H9 (cell line): Measurements from ENCODE around the gene ALX4. TPM values are rescaled to one million over a fixed set of nuclear protein-coding genes. Genes with fewer than 3 reads are reported as not detected.

Source experiments
- DNase-seq: peaks from one replicate; pipeline ENCODE4 v3.0.0-alpha.2; 2017
- H2AFZ ChIP-seq: one replicate; pipeline ENCODE4 v1.6.1; 2013; ENCODE audit warnings: mild to moderate bottlenecking, low read length, control low read depth, moderate library complexity
- H2AK5ac ChIP-seq: 2 replicates; pipeline ENCODE4 v1.6.1; 2013; ENCODE audit warnings: low read length, control low read depth, mixed read lengths; ENCODE audit not compliant: insufficient read length
- H2BK120ac ChIP-seq: one replicate; pipeline ENCODE4 v1.6.1; 2013; ENCODE audit warnings: low read depth, mild to moderate bottlenecking, low read length, control low read depth, inconsistent platforms; ENCODE audit not compliant: poor library complexity, severe bottlenecking
- H2BK12ac ChIP-seq: 2 replicates; pipeline ENCODE4 v1.6.1; 2013; ENCODE audit warnings: low read length, control low read depth, mixed read lengths, low read depth; ENCODE audit not compliant: insufficient read length
- H2BK15ac ChIP-seq: 2 replicates; pipeline ENCODE4 v1.6.1; 2013; ENCODE audit warnings: low read depth, low read length, control low read depth
- H2BK20ac ChIP-seq: one replicate; pipeline ENCODE4 v1.6.1; 2013; ENCODE audit warnings: low read depth, mild to moderate bottlenecking, low read length, control low read depth, inconsistent platforms; ENCODE audit not compliant: poor library complexity, severe bottlenecking
- H2BK5ac ChIP-seq: 2 replicates; pipeline ENCODE4 v1.6.1; 2013; ENCODE audit warnings: low read length, control low read depth, mixed read lengths; ENCODE audit not compliant: insufficient read length
- H3K14ac ChIP-seq: 2 replicates; pipeline ENCODE4 v1.6.1; 2013; ENCODE audit warnings: low read length, control low read depth; ENCODE audit not compliant: insufficient read depth
- H3K18ac ChIP-seq: 2 replicates; pipeline ENCODE4 v1.6.1; 2013; ENCODE audit warnings: low read depth, mild to moderate bottlenecking, mixed read lengths, low read length, control low read depth; ENCODE audit not compliant: insufficient read length
- H3K23ac ChIP-seq: 2 replicates; pipeline ENCODE4 v1.6.1; 2013; ENCODE audit warnings: low read length, control low read depth, mixed read lengths, low read depth; ENCODE audit not compliant: insufficient read length
- H3K23me2 ChIP-seq: 2 replicates; pipeline ENCODE4 v1.6.1; 2013; ENCODE audit warnings: low read depth, mild to moderate bottlenecking, mixed read lengths, low read length, control low read depth; ENCODE audit not compliant: insufficient read length, poor library complexity, severe bottlenecking
- H3K27ac ChIP-seq: 2 replicates; pipeline ENCODE4 v1.5.1; 2013; ENCODE audit warnings: low read length, control low read depth, mixed read lengths, low read depth; ENCODE audit not compliant: insufficient read length
- H3K27me3 ChIP-seq: 2 replicates; pipeline ENCODE4 v1.6.1; 2013; ENCODE audit warnings: low read length, control low read depth, inconsistent platforms; ENCODE audit not compliant: insufficient read depth
- H3K4ac ChIP-seq: 2 replicates; pipeline ENCODE4 v1.6.1; 2013; ENCODE audit warnings: low read depth, mild to moderate bottlenecking, control low read depth, inconsistent platforms, low read length, moderate library complexity
- H3K4me1 ChIP-seq: 2 replicates; pipeline ENCODE4 v1.6.1; 2013; ENCODE audit warnings: low read length, control low read depth, inconsistent platforms; ENCODE audit not compliant: insufficient read depth
- H3K4me2 ChIP-seq: 2 replicates; pipeline ENCODE4 v1.6.1; 2013; ENCODE audit warnings: low read length, control low read depth, mixed read lengths; ENCODE audit not compliant: insufficient read length, insufficient read depth
- H3K56ac ChIP-seq: 2 replicates; pipeline ENCODE4 v1.6.1; 2013; ENCODE audit warnings: low read depth, mild to moderate bottlenecking, mixed read lengths, low read length, control low read depth; ENCODE audit not compliant: insufficient read length
- H3K79me1 ChIP-seq: 2 replicates; pipeline ENCODE4 v1.6.1; 2013; ENCODE audit warnings: low read depth, mild to moderate bottlenecking, moderate library complexity, low read length, control low read depth, inconsistent platforms; ENCODE audit not compliant: insufficient read depth, poor library complexity, severe bottlenecking
- H3K79me2 ChIP-seq: 2 replicates; pipeline ENCODE4 v1.6.1; 2013; ENCODE audit warnings: low read length, control low read depth, inconsistent platforms; ENCODE audit not compliant: insufficient read depth
- H3K9ac ChIP-seq: 2 replicates; pipeline ENCODE4 v1.6.1; 2013; ENCODE audit warnings: low read length, control low read depth, mixed read lengths; ENCODE audit not compliant: insufficient read length; ENCODE audit errors: extremely low read depth
- H3K9me3 ChIP-seq: one replicate; pipeline ENCODE4 v1.6.1; 2013; ENCODE audit warnings: low read depth, low read length, inconsistent platforms; ENCODE audit not compliant: control insufficient read depth
- H3T11ph ChIP-seq: one replicate; pipeline ENCODE4 v1.6.1; 2013; ENCODE audit warnings: mild to moderate bottlenecking, low read length, control low read depth, inconsistent platforms
- H4K20me1 ChIP-seq: one replicate; pipeline ENCODE4 v1.6.1; 2013; ENCODE audit not compliant: control insufficient read depth, insufficient read length, insufficient read depth
- H4K5ac ChIP-seq: 2 replicates; pipeline ENCODE4 v1.6.1; 2013; ENCODE audit warnings: low read depth, mild to moderate bottlenecking, mixed read lengths, low read length, control low read depth; ENCODE audit not compliant: insufficient read length
- H4K8ac ChIP-seq: replicated peaks from 2 replicates; pipeline ENCODE4 v1.6.1; 2013; ENCODE audit warnings: low read length, control low read depth, mixed read lengths, low read depth; ENCODE audit not compliant: insufficient read length
- H4K91ac ChIP-seq: 2 replicates; pipeline ENCODE4 v1.6.1; 2013; ENCODE audit warnings: low read depth, mild to moderate bottlenecking, moderate library complexity, mixed read lengths, low read length, control low read depth; ENCODE audit not compliant: insufficient read length
- H3K27ac Mint-ChIP-seq, 3 experiments: 2 replicates in 2 of 3; 3 replicates in 1 of 3; pipeline ENCODE4 v1.8.0; 2020 to 2021; ENCODE audit warnings: mixed read lengths in 3 of 3, mild to moderate bottlenecking in 1 of 3, moderate library complexity in 1 of 3
- H3K27me3 Mint-ChIP-seq: 2 replicates; pipeline ENCODE4 v1.8.0; 2021; ENCODE audit warnings: low read depth, mild to moderate bottlenecking, moderate library complexity, mixed read lengths
- H3K36me3 Mint-ChIP-seq, 3 experiments: 2 replicates in 2 of 3; 3 replicates in 1 of 3; pipeline ENCODE4 v1.8.0; 2020 to 2021; ENCODE audit warnings: low read depth in 3 of 3, mixed read lengths in 3 of 3; ENCODE audit not compliant: insufficient read depth in 1 of 3
- H3K4me1 Mint-ChIP-seq, 2 experiments: 2 replicates each; pipeline ENCODE4 v1.8.0; 2020; ENCODE audit warnings: mixed read lengths in 2 of 2
- H3K4me3 Mint-ChIP-seq, 2 experiments: 2 replicates in 1 of 2; 3 replicates in 1 of 2; pipeline ENCODE4 v1.8.0; 2020 to 2021; ENCODE audit warnings: mild to moderate bottlenecking in 2 of 2, mixed read lengths in 2 of 2, moderate library complexity in 1 of 2
- H3K9me3 Mint-ChIP-seq, 2 experiments: 2 replicates in 1 of 2; 3 replicates in 1 of 2; pipeline ENCODE4 v1.8.0; 2020; ENCODE audit warnings: mild to moderate bottlenecking in 2 of 2, mixed read lengths in 2 of 2, moderate library complexity in 1 of 2
- CTCF ChIP-seq: fragments of 200-600 bp; sonication (generic); conservative IDR thresholded peaks from 3 replicates; pipeline ENCODE4 v1.8.0; 2021; ENCODE audit warnings: antibody characterized with exemption, mild to moderate bottlenecking
- WGBS: extraction: QIAGEN DNeasy Blood & Tissue Kit; methylation state at CpG from one replicate; pipeline ENCODE4 v1.1.7; 2013; ENCODE audit warnings: missing lambda C conversion rate, low lambda C conversion rate, mixed read lengths; ENCODE audit not compliant: insufficient read length; ENCODE audit errors: extremely low coverage; 5-methylcytosine and 5-hydroxymethylcytosine counted together
- total RNA-seq: library from RNA; stranded (reverse); gene quantifications from 2 replicates; pipeline ENCODE4 v1.2.1, GENCODE V29; 2021

The ALX4 gene
- total RNA-seq, 1 experiment from 2014 or later = not detected

GRCh38 chr11:44257338-44258189, 52.4 kb downstream of the ALX4 start:
- Histone ChIP-seq H3K14ac (no peak overlapping the region), H3K79me2 (no peaks in the 10 kb centered on the region), H4K8ac (no peak overlapping the region), H2BK15ac (no peak overlapping the region), H3K4ac (no peak overlapping the region), H3K4me1 (no peaks in the 10 kb centered on the region), H2BK20ac (no peak overlapping the region), H3K27me3 (no peaks in the 10 kb centered on the region), H2BK120ac (no peak overlapping the region), H2BK5ac (no peak overlapping the region), H3T11ph (no peak overlapping the region), H3K56ac (no peak overlapping the region), H3K79me1 (no peaks in the 10 kb centered on the region), H3K27ac (no peak overlapping the region), H3K4me2 (no peak overlapping the region), H2BK12ac (no peak overlapping the region), H3K18ac (no peak overlapping the region), H4K20me1 (no peaks in the 10 kb centered on the region), H2AK5ac (no peak overlapping the region), H4K91ac (no peak overlapping the region), H3K9ac (no peak overlapping the region), H3K23ac (no peak overlapping the region), H2AFZ (no peak overlapping the region), H4K5ac (no peak overlapping the region), H3K9me3 (no peaks in the 10 kb centered on the region), H3K23me2 (no peaks in the 10 kb centered on the region)
- no CpG with 5 or more reads among the region's 8 CpGs for WGBS
- Mint-ChIP-seq H3K9me3 (peaks cover 11 to 13% of the 10 kb centered on the region in 2 experiments), H3K4me3 (no peak overlapping the region), H3K4me1 (no peaks in the 10 kb centered on the region; a peak in 1 of 4 replicates), H3K36me3 (peaks cover 8 to 12% (median 10%) of the 10 kb centered on the region in 3 experiments), H3K27ac (no peak overlapping the region), H3K27me3 (peaks cover 2% of the 10 kb centered on the region; the same call in 1 of the 2 replicates)
- no peak for DNase-seq
- TF ChIP-seq CTCF = no peak
